Mesodermal cell (in vitro differentiated cells): Measurements from ENCODE around the gene ADCY6.
A peak's percentile ranks its signal among the peaks of the same experiment; 100 is the strongest.

Experiments
- H3K27ac ChIP-seq: 2 replicates; pipeline ENCODE4 v1.7.0; 2013; ENCODE audit warnings: mild to moderate bottlenecking, low read depth, low read length, moderate library complexity; ENCODE audit not compliant: severe bottlenecking
- H3K36me3 ChIP-seq: 2 replicates; pipeline ENCODE4 v1.7.1; 2013; ENCODE audit warnings: mild to moderate bottlenecking, low read length, moderate library complexity; ENCODE audit not compliant: control insufficient read depth, insufficient read depth
- H3K4me1 ChIP-seq: one replicate; pipeline ENCODE4 v1.7.1; 2013; ENCODE audit warnings: mild to moderate bottlenecking, low read length; ENCODE audit not compliant: insufficient read depth, control insufficient read depth, poor library complexity, severe bottlenecking
- H3K4me3 ChIP-seq: 2 replicates; pipeline ENCODE4 v1.7.0; 2013; ENCODE audit warnings: low read length, control low read depth, mild to moderate bottlenecking; ENCODE audit not compliant: insufficient read depth, poor library complexity, severe bottlenecking; ENCODE audit errors: extremely low read depth
- H3K9me3 ChIP-seq: 2 replicates; pipeline ENCODE4 v1.7.1; 2013; ENCODE audit warnings: mild to moderate bottlenecking, low read length, moderate library complexity; ENCODE audit not compliant: control insufficient read depth
- WGBS, 2 experiments: methylation state at CpG; one replicate each; pipeline ENCODE4 v1.1.5; 2013; ENCODE audit warnings: missing lambda C conversion rate in 2 of 2; ENCODE audit not compliant: insufficient coverage in 2 of 2; 5-methylcytosine and 5-hydroxymethylcytosine counted together

ADCY6 gene

DNA sequence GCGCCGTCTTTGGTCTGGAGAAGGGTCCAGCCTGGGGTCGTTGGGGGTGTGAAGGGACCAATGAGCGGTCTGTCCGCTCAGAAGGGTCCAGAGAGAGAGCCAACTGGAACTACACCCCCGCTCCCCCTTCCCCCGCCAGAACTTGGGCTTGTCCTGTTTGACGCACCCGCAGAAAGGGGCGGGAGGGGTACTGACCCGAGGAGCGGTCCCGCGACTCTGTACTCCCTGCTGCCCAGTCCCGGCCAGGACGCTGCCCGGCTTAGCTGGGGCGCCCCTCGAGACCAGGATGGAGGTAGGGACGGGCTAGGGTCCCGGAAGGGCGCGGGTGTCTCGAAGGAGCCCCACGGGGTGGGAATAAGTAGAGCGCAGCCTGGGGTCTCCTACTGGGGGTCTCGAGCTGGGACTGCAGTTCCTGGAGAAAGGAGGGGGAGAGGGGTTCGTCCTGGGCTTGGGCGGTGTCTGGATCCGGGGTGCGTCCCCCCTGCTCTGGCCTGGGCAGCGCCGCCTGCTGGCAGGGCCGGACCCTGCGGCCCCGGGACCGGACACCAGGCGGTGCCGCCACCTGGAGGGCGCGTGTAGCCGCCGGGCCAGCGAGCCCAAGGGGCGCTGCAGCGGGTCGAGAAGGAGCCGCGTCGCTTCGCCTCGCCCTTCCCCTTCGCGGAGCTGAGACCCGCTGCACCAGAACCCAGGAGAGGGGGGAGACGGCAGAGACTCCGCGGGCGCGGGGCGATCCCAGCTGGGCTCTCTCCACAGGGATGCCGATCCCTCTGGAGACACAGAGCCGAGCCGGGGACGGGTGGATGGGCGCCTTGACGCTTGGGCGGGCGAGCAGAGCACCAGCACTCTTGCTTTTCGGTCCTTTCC, 25.6 kb upstream of the ADCY6 start:
- 0 to 1% methylated on average over 50 to 65 of the region's 70 CpGs for WGBS, 2 experiments
- Histone ChIP-seq H3K9me3 (no peaks in the 10 kb centered on the region), H3K4me3 (peak overlapping the region; percentile 70), H3K27ac (peak overlapping the region; percentile 79), H3K36me3 (no peaks in the 10 kb centered on the region), H3K4me1 (peaks cover 35% of the 10 kb centered on the region)

DNA sequence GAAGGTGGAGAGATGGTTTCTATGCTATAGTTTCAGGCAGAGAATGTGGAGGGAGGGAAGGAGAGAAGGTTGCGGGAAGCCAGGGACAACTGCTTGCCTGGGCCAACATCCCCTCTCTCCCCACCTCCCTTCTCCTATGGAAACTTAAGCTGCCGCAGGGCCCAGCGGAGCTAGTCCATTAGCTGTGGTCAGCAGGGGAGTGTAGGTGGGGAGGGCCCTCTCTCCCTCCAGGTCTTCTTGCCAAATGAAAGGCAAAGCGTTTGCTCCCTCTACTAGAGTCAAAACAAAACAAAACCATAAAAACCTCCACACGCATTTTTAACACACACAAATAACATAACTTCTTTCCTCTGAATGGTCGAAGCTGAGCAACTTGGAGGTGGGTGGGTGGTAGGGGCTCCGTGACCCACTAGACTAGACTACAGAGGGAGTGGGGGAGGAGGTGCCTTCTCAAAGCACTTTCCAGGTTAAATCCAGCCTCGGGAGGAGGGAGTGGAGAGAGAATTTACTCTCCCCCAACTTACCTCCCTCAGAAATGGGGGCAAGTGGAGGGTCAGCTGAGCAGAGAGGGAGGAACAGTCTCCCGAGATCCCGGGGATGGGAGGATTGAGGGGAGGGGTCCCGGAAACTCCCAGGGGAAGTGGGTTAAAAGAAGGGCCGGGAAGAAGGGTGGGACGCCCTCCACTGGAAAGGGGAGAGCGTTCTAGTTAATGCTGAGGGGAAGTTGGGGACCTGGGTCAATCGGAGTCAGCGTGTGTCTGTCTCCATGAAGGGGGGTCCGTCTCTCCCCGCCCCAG, 24.8 kb upstream of the ADCY6 start:
- Histone ChIP-seq H3K27ac (no peak overlapping the region), H3K36me3 (no peaks in the 10 kb centered on the region), H3K4me1 (peaks cover 35% of the 10 kb centered on the region), H3K4me3 (peak overlapping the region; percentile 70), H3K9me3 (no peaks in the 10 kb centered on the region)
- 4% methylated on average over 9 to 10 of the region's 18 CpGs for WGBS, 2 experiments

DNA sequence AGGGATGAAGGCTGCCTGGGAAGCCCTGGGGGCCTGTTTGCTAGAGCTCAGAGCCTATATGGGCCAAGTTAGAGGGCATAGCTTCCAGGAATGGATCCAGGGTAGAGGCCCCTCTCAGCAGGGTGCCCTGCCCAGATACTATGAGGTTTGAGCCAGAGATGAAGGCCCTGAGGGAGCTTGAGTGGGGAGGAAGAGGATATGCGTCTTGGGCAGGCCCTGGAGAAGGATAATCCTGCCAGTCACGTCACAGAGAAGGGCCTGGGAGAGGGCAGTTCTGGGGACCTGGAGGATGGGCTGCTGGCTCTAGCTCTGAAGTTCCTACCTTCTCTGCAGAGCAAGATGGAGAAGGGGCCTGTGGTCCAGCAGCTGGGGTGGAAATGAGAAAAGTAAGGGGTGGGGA, 23.5 kb upstream of the ADCY6 start:
- peaks cover 30% of the 10 kb centered on the region for H3K4me1 ChIP-seq
- 55 to 66% methylated on average over 2 of the region's 2 CpGs for WGBS, 2 experiments
- H3K36me3 ChIP-seq = no peaks in the 10 kb centered on the region
- no peak overlapping the region for H3K4me3 ChIP-seq
- H3K9me3 ChIP-seq = no peaks in the 10 kb centered on the region
- no peak overlapping the region for H3K27ac ChIP-seq

- H3K4me3 ChIP-seq = no peak overlapping the region
- H3K4me1 ChIP-seq = peaks cover 30% of the 10 kb centered on the region
- 83 to 89% methylated on average over 3 to 5 of the region's 5 CpGs for WGBS, 2 experiments
- H3K9me3 ChIP-seq = no peaks in the 10 kb centered on the region
- peak overlapping the region; percentile 66 for H3K27ac ChIP-seq
- no peaks in the 10 kb centered on the region for H3K36me3 ChIP-seq
Observed at GRCh38 chr12:48811437-48812090, 22.7 kb upstream of the ADCY6 start.

DNA sequence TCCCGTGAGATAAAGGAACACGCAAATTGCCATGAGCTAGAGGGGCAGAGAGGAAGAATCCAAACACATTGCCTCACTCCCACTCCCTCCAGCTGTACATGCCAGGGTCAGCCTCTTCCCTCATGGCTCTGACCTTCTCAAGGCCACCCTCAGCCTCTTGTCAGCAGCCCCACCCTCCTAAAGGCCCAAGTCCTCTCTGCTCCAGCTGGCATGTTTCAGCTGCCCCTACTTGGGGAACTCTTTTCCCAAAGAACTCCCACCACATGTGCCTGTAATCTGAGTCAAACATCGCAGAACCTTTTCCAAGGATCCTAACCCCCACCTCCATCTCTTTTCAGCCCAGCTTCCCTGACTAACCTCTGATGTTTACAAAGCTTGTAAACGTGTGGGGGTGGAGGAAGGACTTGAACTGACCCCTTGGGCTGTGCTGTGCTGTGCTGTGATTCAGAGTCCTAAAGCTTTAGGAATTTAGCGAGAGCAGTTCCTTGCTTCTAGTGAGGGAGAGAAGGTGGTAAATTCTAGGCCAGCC, 22.1 kb upstream of the ADCY6 start:
- 60 to 93% methylated on average over 2 to 3 of the region's 5 CpGs for WGBS, 2 experiments
- Histone ChIP-seq H3K9me3 (no peaks in the 10 kb centered on the region), H3K4me1 (peaks cover 24% of the 10 kb centered on the region), H3K4me3 (no peak overlapping the region), H3K36me3 (no peaks in the 10 kb centered on the region), H3K27ac (peak overlapping the region; percentile 66)

DNA sequence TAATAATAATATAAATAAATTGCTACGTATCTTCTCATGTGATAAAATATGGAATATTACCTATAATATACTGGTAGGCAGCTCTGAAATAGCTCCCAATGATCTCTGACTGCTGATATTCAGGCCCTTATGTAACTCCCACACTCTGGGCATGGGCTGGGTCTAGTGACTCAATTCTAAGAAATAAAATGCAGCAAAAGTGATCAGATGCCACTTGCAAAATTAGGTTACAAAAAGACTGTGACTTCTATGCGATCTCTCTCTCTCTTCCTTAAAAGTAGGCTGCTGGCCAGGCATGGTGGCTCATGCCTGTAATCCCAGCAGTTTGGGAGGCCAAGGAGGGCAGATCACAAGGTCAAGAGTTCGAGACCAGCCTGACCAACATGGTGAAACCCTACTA, 19.1 kb upstream of the ADCY6 start:
- H3K4me3 ChIP-seq = no peak overlapping the region
- H3K4me1 ChIP-seq = peaks cover 15% of the 10 kb centered on the region
- H3K36me3 ChIP-seq = no peaks in the 10 kb centered on the region
- no peak overlapping the region for H3K27ac ChIP-seq
- 74 to 92% methylated on average over 2 of the region's 3 CpGs for WGBS, 2 experiments
- no peaks in the 10 kb centered on the region for H3K9me3 ChIP-seq

DNA sequence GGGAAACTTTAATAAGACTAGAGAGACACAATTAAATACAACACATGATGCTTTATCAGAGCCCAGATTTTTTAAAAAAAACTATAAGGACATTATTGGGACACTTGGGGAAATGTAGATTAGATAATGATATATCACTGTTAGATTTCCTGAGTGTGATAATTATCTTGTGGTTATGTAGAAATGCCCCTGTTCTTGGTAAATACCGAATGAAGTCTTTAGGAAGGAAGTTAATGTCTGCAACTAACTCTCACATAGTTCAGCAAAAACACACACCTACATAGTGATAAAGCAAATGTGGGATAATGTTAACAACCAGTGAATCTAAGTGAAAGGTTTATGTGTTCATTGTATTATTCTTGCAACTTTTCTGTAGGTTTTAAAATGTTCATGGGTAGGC, 14.8 kb upstream of the ADCY6 start:
- no peak overlapping the region for H3K27ac ChIP-seq
- H3K4me1 ChIP-seq = no peaks in the 10 kb centered on the region
- no CpG with 5 or more reads among the region's 1 CpG for WGBS, 2 experiments
- no peaks in the 10 kb centered on the region for H3K9me3 ChIP-seq
- no peak overlapping the region for H3K4me3 ChIP-seq
- no peaks in the 10 kb centered on the region for H3K36me3 ChIP-seq

DNA sequence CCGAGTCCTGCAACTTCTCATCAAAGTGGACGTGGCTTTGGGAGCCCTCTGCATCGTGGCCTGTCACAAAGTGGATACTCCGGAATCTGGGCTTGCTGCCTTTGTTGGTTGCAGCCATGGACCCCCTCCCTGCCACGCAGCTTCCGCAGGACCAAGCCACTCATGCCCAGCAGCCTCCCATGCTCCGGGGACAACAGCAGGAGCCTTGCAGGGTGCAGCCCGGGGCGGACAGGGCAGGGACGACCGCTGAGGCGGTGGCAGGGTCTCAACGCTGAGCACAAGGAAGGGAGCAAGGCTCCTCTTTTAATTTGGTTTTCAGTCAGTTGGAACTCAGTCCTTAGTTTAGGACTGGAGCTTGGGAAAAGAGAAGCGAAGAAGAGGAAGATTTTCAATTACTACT, 12.1 kb upstream of the ADCY6 start:
- H3K9me3 ChIP-seq = no peaks in the 10 kb centered on the region
- H3K27ac ChIP-seq = peak overlapping the region; percentile 23
- 90% methylated on average over 11 to 14 of the region's 14 CpGs for WGBS, 2 experiments
- H3K4me1 ChIP-seq = no peaks in the 10 kb centered on the region
- no peaks in the 10 kb centered on the region for H3K36me3 ChIP-seq
- H3K4me3 ChIP-seq = no peak overlapping the region

DNA sequence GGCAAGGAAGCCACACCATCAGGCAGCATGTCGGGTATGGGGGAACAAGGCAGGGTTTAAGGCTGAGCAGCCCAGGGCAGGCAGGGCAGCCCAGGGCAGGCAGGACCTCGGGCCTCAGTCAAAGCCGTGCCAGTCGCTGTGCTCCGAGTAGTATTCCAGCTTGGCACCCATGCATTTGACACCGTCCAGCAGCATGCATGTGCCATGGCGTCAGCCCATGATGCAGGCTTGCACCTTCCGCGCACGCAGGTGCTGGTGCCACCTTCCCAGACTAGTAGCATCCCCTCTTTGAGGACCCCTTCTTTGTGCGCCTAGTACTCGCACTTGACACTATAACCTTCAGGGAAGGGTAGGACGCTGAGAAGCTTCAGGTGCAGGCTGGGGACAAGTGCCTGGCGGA, 11.6 kb upstream of the ADCY6 start:
- Histone ChIP-seq H3K4me1 (no peaks in the 10 kb centered on the region), H3K27ac (no peak overlapping the region), H3K36me3 (no peaks in the 10 kb centered on the region), H3K4me3 (no peak overlapping the region), H3K9me3 (no peaks in the 10 kb centered on the region)
- 92 to 96% methylated on average over 12 to 14 of the region's 14 CpGs for WGBS, 2 experiments

DNA sequence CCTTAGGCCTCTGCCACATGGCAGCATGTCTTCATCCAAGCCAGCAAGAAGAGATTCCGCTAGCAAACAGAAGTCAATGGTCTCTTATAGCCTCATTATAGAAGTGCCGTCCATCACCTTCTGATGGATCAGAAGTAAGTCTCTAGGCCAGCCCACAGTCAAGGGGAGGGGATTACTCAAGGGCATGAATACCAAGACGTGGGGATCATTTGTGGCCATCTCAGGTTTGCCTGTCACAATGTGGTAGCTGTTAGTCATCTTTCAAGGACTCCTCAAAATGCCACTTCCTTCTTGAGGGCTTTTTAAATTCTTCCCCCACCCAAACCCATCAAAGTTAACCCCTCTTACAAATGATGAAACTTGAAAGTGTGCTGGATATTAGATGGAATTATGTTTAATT, 8.1 kb upstream of the ADCY6 start:
- no peaks in the 10 kb centered on the region for H3K36me3 ChIP-seq
- no peaks in the 10 kb centered on the region for H3K9me3 ChIP-seq
- H3K4me3 ChIP-seq = no peak overlapping the region
- WGBS, 2 experiments = 62 to 67% methylated on average over 3 of the region's 3 CpGs
- no peaks in the 10 kb centered on the region for H3K4me1 ChIP-seq
- H3K27ac ChIP-seq = no peak overlapping the region
